Liver (tissue), 3 donors: ENCODE results near the gene GNA15.

Experiments used
- EGR1 ChIP-seq, 2 donors: IDR thresholded peaks; 2 replicates each; pipeline ENCODE4 v1.6.1; 2016 to 2018; ENCODE audit warnings: antibody characterized with exemption in 2 of 2, low read depth in 2 of 2
- JUND ChIP-seq, 2 donors: IDR thresholded peaks; 2 replicates each; pipeline ENCODE4 v1.6.1; 2016; ENCODE audit warnings: antibody characterized with exemption in 2 of 2
- TF ChIP-seq, protein P1 (sequence below): fragments of 150-350 bp; IDR thresholded peaks from 2 replicates; pipeline ENCODE4 v1.5.1; 2017; ENCODE audit warnings: improper control_type of control experiment, low read depth, low read length; ENCODE audit not compliant: missing input control
- donor health status: healthy.
- donor health status: healthy.

DNA sequence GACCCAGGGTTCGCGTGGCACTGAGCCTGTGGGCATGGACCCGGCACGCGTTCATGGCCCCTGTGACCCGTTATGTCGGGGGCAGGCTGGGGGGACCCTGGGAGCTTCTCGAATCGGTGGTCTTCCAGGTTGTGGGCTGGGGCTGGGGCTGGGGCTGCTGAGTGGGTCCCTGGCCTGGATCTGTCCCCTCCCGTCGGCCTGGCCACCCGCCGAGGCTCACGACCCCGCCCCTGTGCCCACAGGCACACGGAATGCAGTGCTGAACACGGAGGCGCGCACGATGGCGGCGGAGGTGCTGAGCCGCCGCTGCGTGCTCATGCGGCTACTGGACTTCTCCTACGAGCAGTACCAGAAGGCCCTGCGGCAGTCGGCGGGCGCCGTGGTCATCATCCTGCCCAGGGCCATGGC, 56.4 kb downstream of the GNA15 start:
- TF ChIP-seq EGR1 (IDR thresholded peaks at IDR 0.05; ENCODE audit: low read depth in 2 of 2): no peak
- TF ChIP-seq JUND (IDR thresholded peaks at IDR 0.05): no peak
- TF ChIP-seq, protein P1, sequence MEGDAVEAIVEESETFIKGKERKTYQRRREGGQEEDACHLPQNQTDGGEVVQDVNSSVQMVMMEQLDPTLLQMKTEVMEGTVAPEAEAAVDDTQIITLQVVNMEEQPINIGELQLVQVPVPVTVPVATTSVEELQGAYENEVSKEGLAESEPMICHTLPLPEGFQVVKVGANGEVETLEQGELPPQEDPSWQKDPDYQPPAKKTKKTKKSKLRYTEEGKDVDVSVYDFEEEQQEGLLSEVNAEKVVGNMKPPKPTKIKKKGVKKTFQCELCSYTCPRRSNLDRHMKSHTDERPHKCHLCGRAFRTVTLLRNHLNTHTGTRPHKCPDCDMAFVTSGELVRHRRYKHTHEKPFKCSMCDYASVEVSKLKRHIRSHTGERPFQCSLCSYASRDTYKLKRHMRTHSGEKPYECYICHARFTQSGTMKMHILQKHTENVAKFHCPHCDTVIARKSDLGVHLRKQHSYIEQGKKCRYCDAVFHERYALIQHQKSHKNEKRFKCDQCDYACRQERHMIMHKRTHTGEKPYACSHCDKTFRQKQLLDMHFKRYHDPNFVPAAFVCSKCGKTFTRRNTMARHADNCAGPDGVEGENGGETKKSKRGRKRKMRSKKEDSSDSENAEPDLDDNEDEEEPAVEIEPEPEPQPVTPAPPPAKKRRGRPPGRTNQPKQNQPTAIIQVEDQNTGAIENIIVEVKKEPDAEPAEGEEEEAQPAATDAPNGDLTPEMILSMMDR: no peak
